Lung (tissue), 12 donors: Measurements from ENCODE around the gene ECE2. TPM values are rescaled to one million over a fixed set of nuclear protein-coding genes. Genes with fewer than 3 reads are reported as not detected.

Source experiments
- ATAC-seq: fragments of 200-7000 bp; cut with Tn5 transposase; one replicate; pipeline ENCODE4 v1.9.1; 2020; ENCODE audit warnings: moderate number of reproducible peaks; ENCODE audit not compliant: insufficient read depth, low FRiP score
- DNase-seq, 3 donors: peaks; one replicate each; pipeline ENCODE4 v3.0.0-alpha.2; 2013 to 2017
- H3K27ac ChIP-seq, 2 donors: one replicate each; pipeline ENCODE4 v1.5.1; 2013; ENCODE audit warnings: mild to moderate bottlenecking in 2 of 2, moderate library complexity in 2 of 2, control low read depth in 1 of 2, inconsistent platforms in 1 of 2, low read depth in 1 of 2, low read length in 1 of 2
- H3K27me3 ChIP-seq, 3 donors: one replicate each; pipeline ENCODE4 v1.5.1; 2013; ENCODE audit warnings: low read length in 2 of 3; ENCODE audit not compliant: control insufficient read depth in 3 of 3, insufficient read depth in 3 of 3
- H3K36me3 ChIP-seq, 4 donors: one replicate each; pipeline ENCODE4 v1.5.1; 2013; ENCODE audit warnings: low read length in 4 of 4, mild to moderate bottlenecking in 1 of 4, moderate library complexity in 1 of 4; ENCODE audit not compliant: control insufficient read depth in 4 of 4, insufficient read depth in 4 of 4
- H3K4me1 ChIP-seq, 5 donors: one replicate each; pipeline ENCODE4 v1.5.1; 2013; ENCODE audit warnings: low read length in 5 of 5, mild to moderate bottlenecking in 2 of 5, moderate library complexity in 1 of 5; ENCODE audit not compliant: control insufficient read depth in 5 of 5, insufficient read depth in 5 of 5
- H3K4me3 ChIP-seq: one replicate; pipeline ENCODE4 v1.5.1; 2013; ENCODE audit warnings: mild to moderate bottlenecking, control low read depth, moderate library complexity
- H3K9ac ChIP-seq, 2 donors: one replicate each; pipeline ENCODE4 v1.5.1; 2013; ENCODE audit warnings: low read length in 2 of 2, control low read depth in 1 of 2; ENCODE audit not compliant: insufficient read depth in 1 of 2
- H3K9me3 ChIP-seq, 4 donors: one replicate each; pipeline ENCODE4 v1.5.1; 2013; ENCODE audit warnings: low read length in 3 of 4, mild to moderate bottlenecking in 1 of 4, moderate library complexity in 1 of 4; ENCODE audit not compliant: control insufficient read depth in 4 of 4, insufficient read depth in 3 of 4
- CTCF ChIP-seq: IDR thresholded peaks from 2 replicates; pipeline ENCODE4 v1.5.1; 2012; ENCODE audit warnings: mild to moderate bottlenecking; ENCODE audit errors: control extremely low read depth, extremely low read depth
- WGBS, 2 donors: extraction: QIAGEN DNeasy Blood & Tissue Kit; methylation state at CpG; one replicate each; pipeline ENCODE4 v1.1.7; 2013; 5-methylcytosine and 5-hydroxymethylcytosine counted together
- polyA plus RNA-seq, 2 donors: library from polyadenylated mRNA; stranded (reverse); fragments of 200-250 nt; gene quantifications; one replicate each; pipeline ENCODE4 v1.2.1, GENCODE V29; 2013
- total RNA-seq, 2 donors: library from RNA; depleted of rRNA in 1 of 2; stranded (reverse); fragments of >200 nt in 1 of 2; gene quantifications; one replicate each; pipeline ENCODE4 v1.2.1, GENCODE V29; 2014 to 2021
- donor health status: control.
- donor health status: control.
- donor health status: Bipolar disorder and iron deficiency.
- donor health status: healthy.
- donor health status: DM: yes; HTN: yes; CAD: no.

The ECE2 gene
- total and polyA plus RNA-seq, 4 donors, result 0.15 TPM; not detected in 3

GRCh38 chr3:184335661-184336546 lies 60.1 kb downstream of the ECE2 start:
- Histone ChIP-seq H3K9ac (peak overlapping the region; percentile 66 to 82), H3K36me3 (peaks cover 15 to 35% (median 28%) of the 10 kb centered on the region in 4 donors), H3K4me3 (peak overlapping the region; percentile 62), H3K27ac (peak overlapping the region; percentile 88 to 96), H3K4me1 (peaks cover 3 to 30% (median 17%) of the 10 kb centered on the region in 5 donors), H3K27me3 (no peaks in the 10 kb centered on the region), H3K9me3 (no peaks in the 10 kb centered on the region)
- no peak for TF ChIP-seq CTCF
- WGBS, 2 donors, result 1% methylated on average over 57 to 77 of the region's 77 CpGs
- DNase-seq (peak; percentile 87 to 91 (median 88)), ATAC-seq (peak; percentile 85)

GRCh38 chr3:184336547-184337398 lies 61.0 kb downstream of the ECE2 start:
- H3K27ac ChIP-seq, result peak overlapping the region; percentile 88 to 96
- H3K36me3 ChIP-seq, result peaks cover 7 to 29% (median 25%) of the 10 kb centered on the region in 4 donors
- ATAC-seq, result no peak
- peak overlapping the region; percentile 66 to 82 for H3K9ac ChIP-seq
- peak in 2 of 3 donors; percentile 59 to 68 for DNase-seq
- TF ChIP-seq CTCF, result no peak
- H3K9me3 ChIP-seq, result no peaks in the 10 kb centered on the region
- no peaks in the 10 kb centered on the region for H3K27me3 ChIP-seq
- H3K4me3 ChIP-seq, result peak overlapping the region; percentile 62
- peaks cover 3 to 32% (median 17%) of the 10 kb centered on the region in 5 donors for H3K4me1 ChIP-seq
- 21 to 23% methylated on average over 17 of the region's 17 CpGs for WGBS, 2 donors

- WGBS, 2 donors, result 75 to 85% methylated on average over 6 of the region's 6 CpGs
- peak in 1 of 3 donors; percentile 42 for DNase-seq
These were observed 61.5 kb downstream of the ECE2 start, which contains the start of gene FAM131A for GRCh38 chr3:184337399-184337714. Gene FAM131A (plus strand): TSS chr3:184337600. CDS start chr3:184337631, 31 bp downstream.

More at GRCh38 chr3:184337399-184337714, 61.5 kb downstream of the ECE2 start, which contains the start of gene FAM131A:
- Histone ChIP-seq H3K27me3 (no peaks in the 10 kb centered on the region), H3K27ac (peak within 1 kb of the TSS; percentile 88 to 96), H3K9ac (peak within 1 kb of the TSS; percentile 66 to 82), H3K36me3 (peaks cover 4 to 27% (median 20%) of the 10 kb centered on the region in 4 donors), H3K4me3 (peak within 1 kb of the TSS; percentile 62), H3K4me1 (peaks cover 3 to 30% (median 17%) of the 10 kb centered on the region in 5 donors), H3K9me3 (no peaks in the 10 kb centered on the region)
- TF ChIP-seq CTCF, result no peak
- no peak for ATAC-seq
